ENCODE measurements around the gene COPA.

GRCh38 chr1:160239582-160240299 lies 103.3 kb downstream of the COPA start:
- TF ChIP-seq CTCF (IDR thresholded peaks at IDR 0.05) (no peak), POLR2A (IDR thresholded peaks at IDR 0.05) (no peak)
